Stimulated activated CD4-positive, alpha-beta T cell treated with anti-CD3 and anti-CD28 coated beads, TNF-alpha, amount 100 ng/mL, for 4 hours (primary cell): Measurements from ENCODE around the gene NAPA.

Experiments
- DNase-seq, 3 experiments: peaks; one replicate each; pipeline ENCODE4 v3.0.0-alpha.2; 2020; ENCODE audit warnings: low read depth in 3 of 3

The NAPA gene

DNA sequence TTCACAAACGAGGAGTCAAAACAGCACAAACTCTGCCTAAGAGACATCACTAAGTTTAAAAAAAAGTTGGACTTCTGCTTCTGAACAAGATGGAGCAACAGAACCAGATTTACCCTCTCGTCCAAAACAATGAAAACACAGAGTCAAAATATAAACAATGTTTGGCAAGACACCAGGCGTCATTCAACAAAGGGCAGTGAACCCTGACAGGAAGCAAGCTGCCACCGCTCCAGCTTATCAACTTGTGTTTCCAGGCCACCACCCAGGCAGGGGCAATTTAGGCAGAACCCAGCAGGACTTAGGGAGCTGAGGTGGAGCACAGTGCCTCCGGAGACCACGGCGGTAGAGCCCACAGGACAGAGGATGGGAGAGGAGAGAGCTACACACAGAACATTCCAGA is 8.6 kb upstream of the NAPA start:
- no peak for DNase-seq

DNA sequence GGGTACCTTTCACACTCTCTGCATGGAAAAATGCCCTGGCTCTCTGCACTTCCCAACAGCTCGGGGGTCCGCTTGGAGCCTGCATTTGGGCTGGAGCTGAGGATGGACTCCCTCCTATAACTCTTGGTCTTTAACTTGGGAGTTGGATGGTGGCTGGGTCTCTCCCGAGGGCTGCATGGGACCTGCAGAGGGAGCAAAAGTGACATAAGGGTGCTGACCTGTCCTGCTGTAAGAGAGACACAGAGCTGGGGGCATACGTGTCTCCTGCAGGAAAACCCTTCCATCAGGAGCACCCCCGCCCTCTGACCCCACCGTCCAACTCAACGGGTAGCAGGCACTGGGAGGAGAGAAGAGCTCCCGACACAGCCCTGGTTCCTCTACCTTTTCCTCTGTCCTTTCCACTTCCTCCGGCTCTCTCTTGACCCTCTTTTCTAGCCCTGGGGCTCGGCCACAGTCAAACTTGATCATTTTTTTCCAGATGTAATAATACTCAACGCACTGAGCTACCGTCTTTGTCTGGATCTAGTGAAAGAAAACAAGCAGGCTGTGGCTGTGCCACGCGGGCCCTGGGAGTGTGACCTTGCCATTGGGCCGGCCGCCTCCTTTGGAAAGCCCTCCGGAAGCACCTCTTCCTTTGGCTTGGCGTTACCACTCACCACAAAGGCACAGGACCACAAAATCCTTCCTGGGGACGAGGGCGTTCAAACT is 6.8 kb upstream of the NAPA start:
- no peak for DNase-seq

DNA sequence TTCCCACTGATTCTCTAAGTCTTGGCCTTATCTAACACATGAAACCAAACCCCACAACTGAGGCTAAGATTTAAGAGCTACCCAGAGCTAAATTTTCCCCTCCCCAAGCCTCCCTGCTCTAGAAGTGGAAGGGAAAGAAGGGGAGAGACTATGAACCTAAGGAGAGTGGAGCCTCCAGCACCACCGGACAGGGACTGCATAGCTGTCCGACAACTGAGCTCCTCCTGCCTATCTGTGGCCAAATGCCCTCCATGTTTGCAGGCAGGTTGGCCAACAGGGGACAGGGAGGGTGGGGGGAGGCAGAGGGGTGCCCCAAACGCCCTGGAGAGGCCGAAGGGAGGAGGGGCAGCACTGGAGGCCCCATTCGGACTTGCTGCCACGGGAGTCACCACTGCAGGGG is 6.0 kb upstream of the NAPA start:
- no peak for DNase-seq

DNA sequence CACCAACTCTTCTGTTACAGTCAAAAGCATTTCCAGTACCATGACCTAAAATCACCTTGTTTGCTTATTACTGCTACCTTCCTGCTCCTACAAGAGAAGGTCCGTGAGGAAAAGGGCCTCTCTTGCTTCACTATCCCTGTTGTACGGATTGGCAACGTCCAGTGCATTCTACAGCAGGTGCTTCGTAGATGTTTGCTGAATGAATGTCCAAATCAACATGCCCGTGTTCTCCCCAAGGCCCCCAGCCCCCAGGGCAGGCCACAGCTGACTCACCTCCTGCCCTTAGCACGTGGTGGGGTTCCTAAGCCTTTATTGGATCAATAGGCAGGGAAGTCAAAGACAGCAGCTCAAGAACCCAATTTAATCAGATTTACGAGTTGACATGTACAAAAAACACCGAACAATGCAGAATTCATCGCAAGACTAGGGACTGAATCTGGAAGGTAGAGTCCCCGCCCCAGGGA is 5.5 kb upstream of the NAPA start:
- no peak for DNase-seq

DNA sequence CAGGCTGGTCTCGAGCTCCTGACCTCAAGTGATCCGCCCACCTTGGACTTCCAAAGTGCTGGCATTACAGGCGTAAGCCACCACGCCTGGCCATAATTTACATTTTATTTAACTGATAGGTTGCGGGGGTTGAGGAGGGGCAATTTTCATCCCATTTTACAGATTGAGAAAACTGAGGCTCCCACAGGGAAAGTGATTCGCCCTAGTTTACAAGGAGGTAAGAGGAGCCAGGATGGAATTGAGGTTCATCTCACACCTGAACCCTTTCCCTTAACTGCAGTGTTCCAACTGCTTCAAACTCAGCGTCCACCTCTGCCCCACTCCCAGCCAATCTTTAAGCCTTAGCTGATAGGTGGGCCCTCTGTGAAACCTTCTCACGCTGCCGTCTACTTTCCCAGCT is 4.0 kb upstream of the NAPA start:
- no peak for DNase-seq

DNA sequence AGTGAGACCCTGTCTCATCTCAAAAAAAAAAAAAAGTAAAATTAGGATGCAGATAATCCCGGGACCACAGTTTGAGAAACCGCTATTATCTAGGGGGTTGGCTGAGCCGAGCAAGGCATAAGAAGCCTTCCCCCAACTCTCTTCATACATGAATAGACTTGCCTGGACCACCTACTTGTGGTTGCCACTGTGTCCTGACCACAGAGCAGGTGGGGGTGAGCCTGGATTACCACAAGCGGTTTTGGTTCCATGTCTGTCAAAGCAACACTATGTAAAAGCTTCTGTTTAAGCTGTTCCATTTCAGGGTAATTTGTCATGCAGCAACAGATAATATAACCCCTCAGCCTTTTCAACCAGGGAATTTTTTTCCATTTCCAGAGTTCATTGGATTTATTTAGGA is 3.3 kb upstream of the NAPA start:
- DNase-seq: peak in 1 of 3 experiments; percentile 18

DNA sequence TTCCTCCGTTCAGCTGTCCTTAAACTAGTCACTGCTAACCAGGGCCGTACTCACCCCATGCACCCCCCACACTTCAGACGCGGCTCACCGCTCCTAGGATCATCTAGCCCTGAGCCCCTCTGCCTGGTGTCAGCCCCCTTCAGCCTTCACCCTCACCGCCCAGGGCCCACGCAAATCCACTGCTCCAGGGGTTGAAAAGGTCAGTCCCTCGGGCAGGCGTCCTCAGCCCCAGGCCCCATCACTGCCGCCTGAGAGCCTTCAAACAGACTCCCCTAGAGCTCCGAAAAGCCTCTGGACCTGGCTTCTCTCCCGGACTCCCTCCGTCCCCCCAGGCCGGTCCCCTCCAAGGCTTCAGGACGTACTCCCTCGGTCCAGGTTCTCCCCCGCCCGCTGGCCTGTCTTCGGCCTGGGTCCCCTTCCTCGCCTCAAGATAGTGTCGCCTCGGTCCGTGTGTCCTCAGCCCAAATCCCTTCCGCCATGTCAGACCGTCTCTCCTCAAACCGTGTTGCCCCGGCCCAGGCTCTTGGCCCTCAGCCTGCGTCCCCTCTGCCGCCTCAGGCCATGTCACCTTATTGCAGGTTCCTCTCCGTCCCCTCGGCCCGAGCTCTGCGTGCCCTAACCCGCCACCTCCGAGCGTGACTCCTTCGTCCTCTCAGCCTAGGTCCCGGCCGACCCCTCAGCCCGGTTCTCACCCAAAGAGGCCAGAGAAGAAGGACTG is 553 bp downstream of the NAPA start:
- no peak for DNase-seq

DNA sequence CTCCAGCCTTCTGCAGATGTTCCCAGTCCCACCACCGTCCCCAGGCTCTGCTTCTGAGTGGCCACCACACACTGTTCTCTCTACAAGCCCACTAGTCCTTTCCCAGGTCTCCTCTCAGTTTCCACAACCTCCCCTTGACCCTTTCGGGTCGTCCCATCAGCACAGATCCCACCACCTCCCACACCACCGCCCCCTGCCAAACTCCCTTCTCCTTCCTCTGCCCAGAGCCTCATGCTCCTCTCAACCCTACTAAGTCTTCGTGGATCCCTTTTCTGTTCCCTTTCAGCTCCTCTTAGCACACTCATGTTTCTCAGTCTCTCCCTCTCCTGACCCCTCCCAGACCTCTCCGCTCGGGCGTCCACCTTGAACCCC is 1.9 kb downstream of the NAPA start:
- no peak for DNase-seq

DNA sequence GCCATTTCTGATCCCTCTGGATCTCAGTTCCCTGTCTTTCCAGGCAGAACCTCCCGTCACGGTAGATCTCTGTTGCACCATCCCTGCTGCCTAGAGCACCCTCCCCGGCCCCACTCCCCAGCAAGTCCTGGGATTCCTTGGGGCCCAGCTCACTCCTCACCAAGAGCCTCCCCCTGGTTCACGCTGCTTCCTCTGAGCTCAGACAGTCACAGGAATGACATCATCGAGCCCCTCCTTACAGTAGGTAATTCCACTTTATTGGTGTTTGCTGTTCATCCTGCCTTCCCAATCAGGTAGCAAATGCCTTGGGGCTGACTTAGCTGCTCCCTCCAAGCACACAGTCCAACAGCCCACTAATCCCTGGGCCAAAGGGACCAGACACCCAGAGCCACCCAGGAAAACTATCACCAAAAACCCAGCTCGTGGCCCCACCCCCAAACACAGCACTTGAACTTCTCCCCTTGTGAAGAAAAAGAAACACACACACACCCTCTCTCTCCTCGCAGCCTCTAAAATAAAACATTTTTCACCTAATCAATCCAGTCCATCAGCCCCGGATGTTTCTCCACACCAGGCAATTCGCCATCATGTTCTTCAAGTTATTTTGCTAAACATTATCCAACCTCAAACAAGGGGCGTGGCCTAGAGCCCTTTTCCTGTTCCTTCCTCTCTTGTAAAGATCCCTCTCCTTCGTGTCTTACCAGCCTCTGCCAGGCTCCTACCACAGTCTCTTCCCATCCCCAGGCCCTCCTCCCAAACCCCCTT is 2.5 kb downstream of the NAPA start:
- DNase-seq: no peak

DNA sequence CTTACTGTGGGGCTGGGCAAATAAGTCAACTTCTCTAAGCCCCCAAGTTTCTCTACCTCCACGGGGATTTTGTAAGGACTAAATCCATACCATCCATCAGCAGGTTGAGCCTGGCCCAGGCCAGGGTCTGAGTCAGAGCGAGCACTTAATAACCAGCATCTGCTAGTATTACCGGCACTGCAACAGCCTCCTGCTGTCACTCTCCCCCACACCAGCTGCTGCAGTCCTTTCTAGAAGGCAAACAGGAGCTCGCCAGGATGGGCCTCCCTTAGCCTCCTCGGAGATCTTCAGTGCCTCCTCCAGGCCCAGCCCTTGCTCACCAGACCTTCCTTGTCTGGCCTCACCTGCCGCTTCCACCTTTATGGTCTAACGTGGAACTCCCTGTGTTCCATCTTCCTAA is 3.2 kb downstream of the NAPA start:
- DNase-seq: no peak

DNA sequence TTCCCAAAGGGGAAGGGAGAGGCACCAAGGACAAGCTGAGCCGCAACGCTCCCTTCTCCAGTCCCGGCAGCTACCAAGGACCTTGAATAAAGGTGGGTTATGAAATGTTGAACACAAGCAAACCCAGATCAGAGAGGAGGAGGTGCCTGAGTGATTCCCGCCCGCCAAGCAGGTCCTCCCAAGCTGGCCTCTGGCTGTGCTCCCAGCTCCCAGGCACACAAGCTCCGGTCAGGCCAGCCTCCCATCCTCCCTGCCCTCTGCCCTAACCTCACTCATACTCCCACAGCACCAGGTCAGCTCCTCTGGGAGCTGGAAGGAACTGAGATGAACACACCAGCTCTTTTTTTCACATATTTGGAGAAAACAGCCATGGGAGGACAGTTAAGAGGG is 3.7 kb downstream of the NAPA start:
- no peak for DNase-seq

DNA sequence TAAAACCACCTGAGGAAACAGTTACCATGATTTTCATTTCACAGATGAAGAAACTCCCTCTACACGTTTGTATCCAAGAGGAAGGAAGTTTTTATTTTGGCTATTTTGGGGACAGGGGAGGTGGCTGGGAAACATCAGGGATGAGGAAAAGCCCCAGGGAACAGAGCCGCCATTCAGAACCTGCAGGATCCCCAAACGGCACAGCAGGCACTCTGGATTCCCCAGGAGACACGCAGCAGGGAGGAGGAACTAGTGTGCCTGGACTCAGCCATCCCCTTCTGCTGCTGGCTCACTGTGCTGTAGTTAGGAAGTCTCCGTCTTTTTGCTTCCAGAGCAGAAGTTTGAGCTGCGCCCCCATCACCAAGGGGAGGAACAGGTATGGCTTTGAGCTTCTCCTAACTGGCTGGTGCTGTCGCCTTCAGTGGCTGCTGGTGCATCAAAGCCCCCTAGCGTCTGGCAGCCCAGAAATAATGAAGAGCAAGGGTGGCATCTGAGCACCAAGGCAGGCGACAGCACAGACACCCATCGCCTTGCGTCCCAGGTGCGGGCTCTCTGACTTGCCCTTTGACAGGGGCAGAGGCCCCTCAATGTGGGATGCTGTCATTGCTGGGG is 4.2 kb downstream of the NAPA start:
- DNase-seq: no peak

DNA sequence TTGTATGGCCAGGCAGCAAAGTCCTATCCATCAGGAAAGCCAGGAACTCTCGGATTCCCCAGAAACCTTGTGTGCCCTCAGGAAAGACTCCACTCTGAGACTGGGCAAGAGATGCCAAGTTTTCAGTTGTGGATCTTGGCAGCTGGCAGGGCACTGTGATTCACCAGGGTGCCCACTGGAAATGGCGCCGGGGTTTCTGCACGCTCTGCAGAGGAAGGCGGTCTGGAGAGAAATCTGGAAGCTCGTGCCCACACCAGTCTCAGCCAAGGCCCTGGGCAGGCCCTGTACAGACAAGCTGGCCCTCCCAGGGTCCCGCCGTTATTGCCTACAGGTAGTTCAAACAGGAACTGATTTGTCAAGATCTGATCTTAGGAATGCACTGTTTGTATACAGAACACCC is 4.9 kb downstream of the NAPA start:
- no peak for DNase-seq

DNA sequence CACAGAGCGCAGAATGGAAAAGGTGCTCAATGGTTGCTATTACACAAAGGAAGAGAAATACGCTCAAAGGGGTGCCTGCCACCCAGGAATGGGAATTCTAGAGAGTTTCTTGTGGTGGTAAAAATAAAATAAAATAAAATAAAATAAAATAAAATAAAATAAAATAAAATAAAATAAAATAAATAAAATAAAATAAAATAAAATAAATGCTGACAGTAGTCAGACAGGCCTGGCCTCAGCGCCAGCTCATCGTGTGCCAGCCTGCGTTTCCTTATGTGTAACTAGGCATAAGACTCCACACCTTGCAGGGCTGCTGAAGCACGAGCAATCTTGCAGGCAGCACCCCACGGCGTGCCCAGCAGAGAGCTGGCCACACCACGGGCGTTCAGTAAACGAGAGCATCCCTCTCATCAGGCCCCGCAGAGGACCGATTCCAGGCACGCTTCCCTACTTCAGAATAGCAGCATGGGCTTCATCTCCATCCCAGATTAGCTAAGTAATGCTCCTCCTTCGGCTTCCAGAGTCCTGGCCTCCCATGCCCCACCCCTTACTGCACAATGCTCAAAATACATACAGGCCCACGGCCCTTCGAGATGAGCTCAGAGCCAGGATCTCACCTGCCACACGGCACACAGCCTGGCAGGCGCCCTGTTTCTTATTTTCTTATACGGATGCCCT is 5.6 kb downstream of the NAPA start:
- no peak for DNase-seq

DNA sequence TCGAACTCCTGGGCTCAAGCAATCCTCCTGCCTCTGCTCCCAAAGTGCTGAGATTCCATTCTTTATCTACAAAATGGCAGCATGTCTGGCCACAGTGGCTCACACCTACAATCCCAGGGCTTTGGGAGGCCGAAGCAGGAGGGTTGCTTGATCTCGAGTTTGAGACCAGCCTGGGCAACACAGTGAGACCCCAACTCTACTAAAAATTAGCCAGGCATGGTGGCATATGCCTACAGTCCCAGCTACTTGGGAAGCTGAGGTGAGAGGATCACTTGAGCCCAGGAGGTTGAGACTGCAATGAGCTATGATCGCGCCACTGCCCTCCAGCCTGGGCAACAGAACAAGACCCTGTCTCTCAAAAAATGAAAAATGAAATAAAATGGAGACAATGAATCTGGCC is 6.1 kb downstream of the NAPA start:
- DNase-seq: no peak

DNA sequence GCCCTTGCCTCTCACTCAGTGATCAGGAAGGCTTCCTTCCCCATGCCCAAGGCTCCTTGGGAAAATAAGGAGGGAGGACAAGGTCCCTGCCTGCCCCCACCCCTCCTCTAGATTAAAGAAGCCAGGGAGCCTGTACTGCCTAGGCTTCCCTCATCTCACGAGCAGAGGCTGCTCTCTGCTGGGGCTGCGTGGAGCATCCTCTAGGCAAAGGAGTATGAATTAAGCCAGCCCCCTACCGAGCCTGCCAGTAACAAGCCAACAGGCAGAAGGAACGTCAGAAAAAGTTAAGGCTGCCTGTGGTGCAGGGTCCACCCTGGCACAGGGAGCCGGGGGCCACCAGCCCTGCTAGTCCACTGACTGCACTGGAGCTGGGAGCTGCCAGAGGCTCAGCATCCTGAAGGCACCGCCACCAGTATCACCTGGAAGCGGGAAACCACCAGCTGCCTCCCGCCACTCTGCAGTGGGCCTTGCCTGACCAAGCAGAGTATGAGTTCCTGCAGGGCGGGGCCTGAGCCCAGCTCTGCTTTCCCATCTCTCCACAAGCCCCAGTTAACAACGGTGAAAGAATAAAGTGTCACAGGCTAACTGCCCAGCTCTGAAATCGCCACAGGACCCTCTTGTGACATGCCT is 6.8 kb downstream of the NAPA start:
- no peak for DNase-seq

DNA sequence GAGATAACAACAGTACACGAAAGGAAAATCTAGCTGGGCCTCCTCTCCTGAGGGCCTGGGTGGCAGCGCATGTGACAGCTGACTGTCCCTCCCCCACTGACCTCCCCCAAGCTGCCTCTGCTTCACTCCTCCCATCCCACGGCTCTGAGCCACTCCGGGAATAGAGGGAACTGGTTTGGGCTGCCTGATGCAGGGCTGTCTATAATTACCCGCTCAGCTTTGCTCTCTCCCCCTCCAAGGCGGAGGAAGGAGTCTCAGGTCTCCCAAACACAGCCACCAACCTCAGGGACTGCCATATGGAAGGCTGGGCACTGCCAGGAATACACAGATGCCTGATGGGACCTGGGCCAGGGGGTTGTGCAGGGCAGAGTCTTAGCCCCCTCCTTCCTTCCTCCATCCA is 7.9 kb downstream of the NAPA start:
- no peak for DNase-seq

DNA sequence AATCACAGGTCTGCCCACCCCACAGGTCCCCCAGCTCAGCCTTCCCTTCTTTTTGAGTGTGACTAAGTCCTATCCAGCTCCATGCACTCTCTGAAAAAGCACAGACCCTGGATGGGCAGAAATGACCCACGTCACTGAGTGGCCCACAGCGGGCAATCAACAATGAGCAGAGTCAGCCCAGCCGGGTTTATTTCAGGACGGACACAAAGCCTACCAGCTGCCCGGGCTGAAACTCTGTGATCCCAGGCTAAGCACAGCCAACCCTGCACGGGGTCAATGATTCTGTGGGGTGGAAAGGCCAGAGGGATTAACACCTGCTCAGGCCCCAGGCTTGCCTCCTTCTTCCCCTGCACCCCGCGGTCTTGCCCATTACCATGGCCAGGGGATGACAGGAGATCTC is 8.4 kb downstream of the NAPA start:
- no peak for DNase-seq

DNA sequence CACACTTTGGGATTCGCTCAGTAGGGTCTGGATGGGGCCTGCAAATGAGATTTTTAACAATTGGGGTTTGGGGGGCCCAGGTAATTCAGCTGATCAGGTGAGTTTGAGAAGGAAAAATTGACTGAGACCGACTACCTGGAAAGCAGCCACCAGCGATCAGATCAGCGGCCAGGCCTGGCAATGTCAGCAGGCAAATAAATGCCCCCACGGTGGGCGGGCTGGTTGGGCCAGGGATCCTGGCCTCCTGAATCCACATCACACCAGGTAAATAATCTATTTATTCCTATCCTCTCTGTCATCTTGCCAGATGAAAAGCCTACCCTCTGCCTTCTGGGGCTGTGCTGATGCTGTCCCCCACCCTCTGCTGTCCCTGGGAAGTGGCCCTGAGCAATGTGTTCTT is 9.4 kb downstream of the NAPA start:
- DNase-seq: no peak

DNA sequence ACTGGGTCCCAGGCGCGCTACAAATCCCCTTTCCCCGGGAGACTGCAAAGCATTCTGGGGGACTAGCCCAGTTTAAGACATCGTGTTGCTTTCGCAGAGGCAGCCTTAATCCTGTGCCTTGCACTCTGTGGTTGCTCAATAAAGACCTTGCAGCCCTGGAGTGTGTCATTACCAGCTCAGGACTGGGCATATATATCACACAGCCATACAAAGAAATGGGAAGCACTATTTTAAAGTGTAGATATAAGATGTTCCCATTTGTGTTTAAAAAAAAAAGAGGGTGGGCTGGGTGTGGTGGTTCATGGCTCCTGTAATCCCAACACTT is 11.1 kb downstream of the NAPA start:
- no peak for DNase-seq

DNA sequence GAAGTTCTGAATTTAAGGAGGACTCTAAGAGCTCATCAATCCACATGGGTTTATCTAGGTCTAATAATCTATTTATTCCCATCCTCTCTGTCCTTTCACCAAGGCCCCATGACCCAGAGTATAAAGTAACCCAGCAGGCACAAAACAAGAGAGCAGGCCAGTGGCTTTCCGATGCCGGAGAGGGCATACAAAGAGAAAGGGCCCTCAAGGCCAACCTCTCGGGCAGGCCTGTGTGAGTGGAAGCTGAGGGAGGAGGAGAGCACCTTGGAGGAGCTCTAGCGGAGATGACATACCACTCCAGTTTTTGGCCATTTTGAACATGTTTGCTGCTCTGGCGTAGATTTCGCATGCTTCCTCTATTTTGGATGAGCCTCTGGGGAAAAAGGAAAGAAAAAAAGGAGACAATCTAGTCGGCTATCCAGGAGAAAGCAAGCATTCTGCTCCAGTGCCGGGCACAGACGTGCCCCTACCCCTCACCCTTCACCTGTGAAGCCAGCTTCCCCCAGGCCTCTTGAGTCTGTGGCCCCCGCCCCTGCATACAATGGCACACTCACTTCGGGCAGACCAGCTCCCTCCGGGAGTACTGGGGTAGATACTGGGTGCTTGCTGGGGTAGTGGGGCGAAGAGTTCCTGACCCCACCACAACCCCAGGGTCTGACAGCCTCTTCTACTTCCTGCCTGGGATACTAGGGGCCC is 11.6 kb downstream of the NAPA start:
- DNase-seq: no peak
